RCC 7860 (cell line): ENCODE data around the gene MAPK12.

Experiments used
- DNase-seq: peaks from one replicate; pipeline ENCODE4 v3.0.0-alpha.2; 2015; ENCODE audit warnings: low spot score
- FAIRE-seq: peaks from 2 replicates; lab custom pipeline; 2012; peaks lifted over from hg19 to GRCh38; lab: Jason Lieb, UNC

The MAPK12 gene

GRCh38 chr22:50269573-50269969 lies 8.1 kb upstream of the MAPK12 start:
- FAIRE-seq (no peak), DNase-seq (no peak)

DNA sequence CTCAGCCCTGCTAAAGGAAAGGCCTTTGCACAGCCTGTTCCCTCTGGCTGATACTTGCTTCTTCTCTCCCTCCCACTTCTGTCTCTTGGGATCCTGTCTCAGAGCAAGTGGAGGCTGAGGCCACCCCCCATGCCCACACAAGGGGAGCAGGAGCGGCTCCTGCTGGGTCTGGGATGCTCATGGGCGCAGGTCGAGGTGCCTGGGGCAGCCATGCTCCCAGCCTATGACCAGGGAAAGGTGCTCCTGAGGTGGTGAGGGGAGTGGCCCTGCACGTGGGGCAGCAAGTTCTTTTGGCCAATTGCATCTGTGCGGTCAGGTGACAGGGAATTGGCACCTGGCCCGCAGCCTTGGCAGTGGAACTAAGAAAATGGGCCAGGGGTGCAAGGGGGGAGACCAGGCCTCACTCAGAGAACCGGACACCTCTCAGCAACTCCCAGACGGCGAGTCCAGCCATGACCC lies 7.2 kb upstream of the MAPK12 start:
- DNase-seq: no peak
- no peak for FAIRE-seq

GRCh38 chr22:50267591-50268390 lies 6.3 kb upstream of the MAPK12 start:
- no peak for FAIRE-seq
- no peak for DNase-seq

DNA sequence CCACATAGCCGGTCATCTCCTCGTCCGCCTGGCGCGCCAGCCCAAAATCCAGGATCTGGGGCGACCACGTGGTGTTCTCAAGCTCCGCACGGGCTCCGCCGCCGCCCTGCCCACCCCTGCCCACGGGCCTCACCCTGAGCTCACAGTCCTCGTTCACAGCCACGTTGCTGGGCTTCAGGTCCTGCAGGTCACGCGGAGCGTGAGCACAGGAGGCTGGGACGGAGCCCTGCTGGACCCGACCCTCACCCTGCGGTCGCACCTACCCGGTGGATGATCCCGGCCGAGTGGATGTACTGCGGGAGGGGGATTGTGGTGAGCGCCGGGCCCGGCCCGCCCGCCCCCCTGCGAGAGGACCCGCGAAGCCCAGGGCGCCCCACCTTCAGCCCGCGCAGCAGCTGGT lies 5.5 kb upstream of the MAPK12 start:
- DNase-seq (no peak), FAIRE-seq (no peak)

- DNase-seq (no peak), FAIRE-seq (no peak)
Measured at GRCh38 chr22:50264946-50265669, 3.6 kb upstream of the MAPK12 start.

GRCh38 chr22:50264104-50264745 lies 2.7 kb upstream of the MAPK12 start:
- FAIRE-seq: no peak
- DNase-seq: no peak

DNA sequence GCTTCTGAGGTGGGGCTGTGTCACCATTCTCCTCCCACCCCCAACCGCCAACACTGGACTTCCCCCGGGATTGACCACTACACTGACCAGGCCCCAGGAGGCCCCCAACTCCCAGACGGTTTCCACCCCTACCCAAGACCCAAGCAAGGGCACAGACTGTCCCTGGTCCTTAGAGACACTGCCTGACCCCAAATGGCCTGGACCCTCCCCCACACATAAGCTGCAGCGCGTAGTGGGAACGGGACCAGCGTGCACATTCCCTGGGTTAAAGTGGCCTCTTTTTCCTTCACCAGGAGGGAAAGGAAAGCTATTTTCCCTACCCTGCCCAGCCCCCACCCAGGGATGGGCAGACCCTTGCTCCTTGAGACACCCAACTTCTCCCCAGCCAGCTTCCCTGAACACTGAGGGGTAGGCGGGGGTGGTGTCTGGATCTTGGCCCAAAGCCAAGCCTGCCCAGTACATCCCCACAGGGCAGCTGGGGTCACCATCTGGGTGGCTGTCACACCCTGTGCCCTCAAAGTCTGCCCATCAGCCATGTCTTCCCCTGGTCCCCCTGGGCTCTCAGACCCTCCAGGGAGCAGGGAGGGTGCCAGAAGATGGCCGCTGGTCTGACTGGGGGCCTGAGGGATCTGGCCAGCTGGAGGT lies 1.6 kb upstream of the MAPK12 start:
- DNase-seq (no peak), FAIRE-seq (no peak)

DNA sequence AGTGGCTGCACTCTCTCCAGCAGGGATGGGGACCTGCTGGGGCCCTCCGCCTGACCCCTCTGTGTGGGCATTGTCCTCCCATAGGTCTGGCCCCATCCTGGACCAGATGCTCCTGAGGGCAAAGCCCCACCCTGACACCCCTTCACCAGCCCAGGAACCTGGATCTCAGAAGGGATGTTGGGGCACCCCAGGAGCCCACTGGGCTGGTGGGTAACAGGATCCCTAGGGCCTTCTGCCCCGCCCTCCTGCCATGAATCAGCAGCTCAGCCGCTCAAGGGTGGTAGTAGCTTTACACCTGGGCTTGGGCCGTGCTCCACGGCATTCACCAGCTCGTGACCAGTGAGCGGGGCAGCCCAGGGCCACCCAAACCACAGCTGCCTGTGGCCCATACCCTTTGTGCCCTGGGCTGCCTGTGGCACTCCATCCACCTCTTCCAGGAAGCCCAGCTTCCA lies 1.0 kb upstream of the MAPK12 start:
- FAIRE-seq (no peak), DNase-seq (peak; percentile 30)

DNA sequence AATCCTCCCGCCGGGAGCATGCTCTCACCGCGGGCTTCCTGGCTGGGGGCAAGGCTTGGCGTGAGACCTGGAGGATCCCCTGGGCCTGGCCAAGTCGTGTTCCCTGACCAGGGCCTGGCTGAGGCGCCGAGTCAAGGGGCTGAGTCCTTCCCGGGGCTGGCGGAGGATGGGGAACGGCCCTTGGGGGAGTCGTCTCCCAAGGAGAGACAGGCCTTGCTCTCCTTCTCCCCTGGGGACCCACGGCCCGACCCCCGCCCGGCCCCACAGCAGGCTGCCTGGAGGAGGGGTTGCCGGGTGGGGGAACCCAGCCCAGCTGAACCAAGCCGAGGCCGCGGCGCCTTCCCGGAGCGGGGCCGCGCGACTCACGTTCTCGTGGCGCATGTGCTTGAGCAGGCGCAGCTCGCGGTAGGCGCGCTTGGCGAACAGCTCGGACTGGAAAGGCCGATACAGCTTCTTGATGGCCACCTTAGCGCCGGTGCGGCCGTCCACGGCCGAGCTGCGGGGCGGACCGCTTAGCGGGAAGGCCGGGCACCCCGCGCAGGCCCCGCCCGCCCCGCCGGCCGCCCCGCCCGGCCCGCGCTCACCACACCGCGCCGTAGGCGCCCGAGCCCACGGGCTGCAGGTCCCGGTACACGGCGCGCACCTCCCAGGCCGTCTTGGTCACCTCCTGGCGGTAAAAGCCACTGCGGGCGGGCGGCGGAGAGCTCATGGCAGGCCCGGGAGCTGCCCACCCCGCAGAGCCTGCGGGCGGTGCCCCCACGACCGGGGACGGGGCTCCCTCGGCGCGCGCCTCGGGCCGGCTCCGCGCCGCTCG lies 475 bp downstream of the MAPK12 start:
- FAIRE-seq: no peak
- DNase-seq: peak; percentile 7

DNA sequence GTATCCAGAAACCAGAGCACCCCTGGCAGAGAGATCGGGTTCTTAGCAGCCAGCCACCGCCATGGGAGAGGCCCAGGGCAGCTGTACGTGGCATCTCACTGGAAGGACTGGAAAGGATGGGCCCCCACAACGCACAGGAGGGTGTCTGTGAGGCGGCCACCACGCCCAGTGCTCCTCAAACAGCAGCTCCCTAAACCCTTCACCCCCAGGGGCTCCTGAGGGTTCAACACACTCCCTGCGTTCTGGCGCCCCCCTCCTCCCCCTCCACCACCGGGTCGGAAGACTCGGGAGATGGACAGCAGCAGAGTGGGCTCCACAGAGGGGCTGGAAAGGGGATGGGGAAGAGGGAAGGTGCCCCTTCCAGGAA lies 1.1 kb downstream of the MAPK12 start:
- no peak for FAIRE-seq

GRCh38 chr22:50259302-50259701 lies 2.2 kb downstream of the MAPK12 start:
- DNase-seq (no peak), FAIRE-seq (no peak)

More for the DNA sequence above, 1.1 kb downstream of the MAPK12 start:
- no peak for DNase-seq

DNA sequence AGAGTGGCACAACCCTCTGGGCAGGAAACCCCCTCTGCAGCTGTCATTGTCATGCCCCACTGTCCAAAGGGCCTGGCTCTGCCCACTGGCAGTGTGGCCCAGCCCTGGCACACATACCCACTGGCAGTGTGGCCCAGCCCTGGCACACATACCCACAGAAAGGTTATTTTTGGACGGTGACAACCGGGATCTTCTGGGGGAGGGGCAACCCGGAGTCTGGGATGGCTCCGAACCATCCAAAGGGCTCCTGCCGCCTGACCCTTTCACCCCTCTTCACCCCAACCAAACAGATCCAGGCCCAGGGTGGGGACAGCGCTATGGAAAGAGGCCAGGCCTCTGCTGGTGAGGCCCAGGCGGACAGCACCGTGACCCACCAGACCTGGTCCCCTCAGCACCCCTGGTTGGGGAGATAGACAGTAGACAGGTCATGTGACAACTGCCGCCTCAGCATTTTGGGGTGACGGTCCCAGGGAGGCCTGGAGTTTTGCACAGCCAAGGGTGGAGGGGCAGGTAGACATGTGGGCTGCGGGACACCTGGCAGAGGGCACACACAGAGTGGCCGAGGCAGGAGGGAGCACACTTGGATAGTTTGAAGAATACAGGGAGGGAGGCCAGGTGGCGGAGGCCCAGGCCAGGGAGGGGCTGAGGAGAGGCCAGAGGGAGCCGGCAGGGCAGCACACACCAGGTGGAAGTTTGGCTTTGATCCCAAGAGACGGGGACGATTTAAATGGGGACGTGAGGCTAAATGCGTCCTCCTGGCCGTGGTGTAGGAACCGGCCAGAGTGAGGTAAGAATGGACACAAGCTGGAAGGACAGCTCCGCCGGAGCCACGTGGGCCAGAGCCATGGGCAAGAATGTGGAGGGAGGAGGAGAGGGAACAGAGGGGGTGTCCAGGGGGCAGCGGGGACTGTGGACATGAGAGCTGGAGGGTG lies 2.9 kb downstream of the MAPK12 start:
- no peak for DNase-seq
- no peak for FAIRE-seq

DNA sequence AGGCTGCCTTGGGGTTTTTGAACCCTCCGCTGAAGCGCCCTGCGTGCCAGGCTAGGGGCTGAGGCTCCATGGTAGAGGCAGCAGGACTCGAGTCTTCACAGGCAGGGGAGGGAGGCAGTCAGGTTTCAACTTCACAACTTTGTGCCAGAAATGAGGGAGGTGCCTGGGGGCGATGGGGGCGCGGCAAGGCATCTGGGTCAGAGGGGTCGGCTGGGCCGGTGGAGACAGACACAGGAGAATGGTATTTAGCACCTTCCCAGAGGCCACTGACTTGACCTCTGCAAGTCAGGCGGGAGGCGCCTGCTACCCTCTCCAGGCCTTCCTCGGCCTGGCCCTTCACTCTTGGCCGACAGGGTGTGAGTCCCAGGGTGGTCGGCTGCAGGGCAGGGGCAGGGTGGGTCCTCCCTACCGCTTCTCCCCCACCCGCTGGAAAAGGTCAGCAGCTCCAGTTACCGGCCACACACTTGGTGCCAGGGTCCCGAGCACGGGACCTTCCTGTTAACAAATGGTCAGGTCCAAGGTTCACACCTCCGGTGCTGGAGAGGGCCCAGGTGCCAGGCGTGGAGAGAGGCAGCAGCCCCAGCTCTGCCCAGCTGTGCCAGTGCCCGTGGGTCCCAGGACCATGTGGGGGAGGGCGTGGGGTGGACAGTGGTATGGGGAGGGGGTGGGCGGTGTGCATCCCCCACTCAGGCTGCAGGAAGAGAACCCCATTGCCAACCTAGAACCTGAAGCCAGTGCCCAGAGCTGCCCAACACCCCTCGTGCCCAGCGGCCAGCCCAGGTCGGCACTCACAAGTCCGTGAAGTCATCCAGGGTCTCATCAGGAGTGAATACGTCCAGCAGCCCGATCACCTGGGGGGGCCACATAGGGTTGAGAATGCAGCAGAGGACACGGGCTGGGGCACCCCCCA lies 3.8 kb downstream of the MAPK12 start:
- FAIRE-seq (no peak), DNase-seq (no peak)

DNA sequence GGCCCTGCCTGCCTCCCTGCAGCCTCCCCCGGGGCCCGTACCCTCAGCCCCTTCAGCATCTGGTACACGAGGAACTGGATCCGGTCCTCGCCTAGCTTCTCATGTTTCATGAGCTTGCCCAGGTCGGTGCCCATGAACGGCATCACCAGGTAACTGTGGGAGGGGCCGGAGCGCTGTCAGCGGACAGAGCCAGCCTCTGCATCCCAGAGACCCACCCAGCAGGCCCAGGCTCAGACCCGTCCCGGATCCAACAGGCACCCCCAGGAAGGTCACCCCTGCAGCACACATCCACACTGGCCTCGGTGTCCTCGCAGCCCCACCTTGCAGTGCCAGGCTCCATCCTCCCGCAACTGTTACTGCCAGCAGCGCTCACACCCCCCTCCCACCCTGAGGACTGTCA lies 4.4 kb downstream of the MAPK12 start:
- DNase-seq (no peak), FAIRE-seq (no peak)

DNA sequence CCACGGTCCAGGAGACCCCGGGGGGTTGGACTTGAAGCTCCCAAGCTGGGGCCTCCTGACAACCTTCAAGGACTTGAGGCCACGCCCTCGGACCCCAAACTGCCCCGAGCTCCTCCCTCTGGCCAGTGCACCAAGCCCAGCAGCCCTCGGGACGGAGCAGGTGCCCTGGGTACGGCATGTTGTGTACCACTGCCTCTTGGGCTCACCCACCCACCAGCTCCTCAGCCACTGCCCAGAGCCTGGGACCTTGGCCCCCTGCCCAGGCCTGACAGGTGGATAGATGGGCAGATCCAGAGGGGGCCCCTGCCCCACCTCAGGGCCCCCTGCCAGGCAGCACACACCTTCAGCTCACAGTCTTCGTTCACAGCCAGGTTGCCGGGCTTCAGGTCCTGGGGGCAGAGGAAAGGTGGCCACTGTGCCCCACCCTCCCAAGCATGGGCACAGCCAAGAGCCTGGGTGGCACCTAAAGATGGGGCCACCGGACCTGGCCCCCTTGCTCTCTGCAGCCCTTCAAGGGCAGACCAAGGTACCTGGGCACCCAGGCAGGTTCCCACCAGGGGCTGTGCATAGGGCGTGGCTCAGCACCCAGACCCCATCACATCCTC lies 5.1 kb downstream of the MAPK12 start:
- DNase-seq (no peak), FAIRE-seq (no peak)

DNA sequence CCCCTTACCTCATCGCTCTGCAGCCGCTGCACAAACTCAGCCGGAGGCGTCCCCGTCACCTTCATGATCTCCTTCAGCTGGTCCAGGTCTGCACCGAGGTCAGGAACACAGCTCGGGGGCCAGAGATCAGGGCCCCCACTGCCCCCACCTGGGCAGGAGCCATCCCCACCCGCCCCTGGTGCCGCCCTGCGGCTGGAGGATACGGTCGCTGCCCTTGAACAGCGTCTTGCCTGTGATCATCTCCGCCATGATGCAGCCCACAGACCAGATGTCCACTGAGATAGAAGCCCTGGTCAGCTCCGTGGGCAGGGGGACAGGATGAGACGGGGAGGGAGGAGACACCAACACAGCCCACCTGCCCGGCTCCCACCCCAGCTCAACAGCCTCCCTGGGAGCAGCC lies 5.9 kb downstream of the MAPK12 start:
- FAIRE-seq: no peak

DNA sequence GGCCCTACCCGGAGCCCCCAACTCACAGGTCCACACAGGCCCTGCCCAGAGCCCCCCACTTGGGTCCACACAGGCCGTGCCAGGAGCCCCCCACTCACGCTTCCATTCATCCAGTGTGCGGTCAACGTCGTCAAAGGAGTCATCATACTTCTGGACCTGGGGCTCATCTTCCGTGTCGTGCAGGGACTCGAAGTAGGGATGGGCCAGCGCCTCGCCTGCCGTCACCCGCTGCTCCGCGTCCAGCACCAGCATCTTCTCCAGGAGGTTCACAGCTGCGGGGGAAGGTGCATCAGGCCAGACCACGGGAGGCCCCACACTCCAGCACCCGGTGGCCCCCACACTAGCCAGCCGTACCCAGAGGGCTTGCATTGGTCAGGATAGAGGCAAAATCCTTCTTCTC lies 6.4 kb downstream of the MAPK12 start:
- DNase-seq (no peak), FAIRE-seq (no peak)

More for the DNA sequence above, 5.9 kb downstream of the MAPK12 start:
- DNase-seq: no peak

- FAIRE-seq (no peak), DNase-seq (no peak)
Measured at GRCh38 chr22:50253941-50254340, 7.5 kb downstream of the MAPK12 start.
